Subcutaneous abdominal adipose tissue (tissue), 5 donors: ENCODE measurements around the gene WNK1.
"Not testable (repeated sequence)": the region's sequence is repeated elsewhere in the genome, so short reads cannot be mapped to it uniquely, and the experiment has no call there.

Experiments used
- H3K27ac ChIP-seq: one replicate; pipeline ENCODE4 v1.7.0; 2013; ENCODE audit warnings: low read depth, mild to moderate bottlenecking, inconsistent platforms, low read length, moderate library complexity
- H3K27me3 ChIP-seq, 5 donors: one replicate each; pipeline ENCODE4 v1.7.0; 2013; ENCODE audit warnings: low read length in 5 of 5, inconsistent platforms in 1 of 5; ENCODE audit not compliant: control insufficient read depth in 5 of 5, insufficient read depth in 4 of 5
- H3K36me3 ChIP-seq, 5 donors: one replicate each; pipeline ENCODE4 v1.7.0; 2013; ENCODE audit warnings: low read length in 5 of 5; ENCODE audit not compliant: control insufficient read depth in 5 of 5, insufficient read depth in 5 of 5
- H3K4me1 ChIP-seq, 5 donors: one replicate each; pipeline ENCODE4 v1.7.0; 2013; ENCODE audit warnings: low read length in 5 of 5, mild to moderate bottlenecking in 3 of 5, moderate library complexity in 1 of 5; ENCODE audit not compliant: control insufficient read depth in 5 of 5, insufficient read depth in 5 of 5
- H3K4me3 ChIP-seq, 5 donors: one replicate each; pipeline ENCODE4 v1.7.0; 2013; ENCODE audit warnings: low read length in 5 of 5, low read depth in 1 of 5
- H3K9ac ChIP-seq, 5 donors: one replicate each; pipeline ENCODE4 v1.7.0; 2013; ENCODE audit warnings: low read length in 5 of 5, mild to moderate bottlenecking in 4 of 5, moderate library complexity in 3 of 5
- H3K9me3 ChIP-seq, 5 donors: one replicate each; pipeline ENCODE4 v1.7.0; 2013; ENCODE audit warnings: low read length in 5 of 5; ENCODE audit not compliant: control insufficient read depth in 5 of 5
- donor health status: healthy.
- donor health status: healthy.
- donor health status: healthy.
- donor health status: healthy.
- donor health status: healthy.

WNK1 gene

GRCh38 chr12:810671-811415, 58.5 kb downstream of the WNK1 start:
- no peak overlapping the region for H3K4me3 ChIP-seq
- H3K36me3 ChIP-seq, result peaks cover 0 to 4% (median 0%) of the 10 kb centered on the region in 5 donors
- H3K9ac ChIP-seq, result peak overlapping the region in 1 of 5 donors; percentile 41
- H3K9me3 ChIP-seq, result no peaks in the 10 kb centered on the region
- no peaks in the 10 kb centered on the region for H3K27me3 ChIP-seq
- H3K4me1 ChIP-seq, result peaks cover 0 to 25% (median 24%) of the 10 kb centered on the region in 5 donors
- H3K27ac ChIP-seq, result no peak overlapping the region

- H3K36me3 ChIP-seq, result peaks cover 0 to 4% (median 0%) of the 10 kb centered on the region in 5 donors
Measured at GRCh38 chr12:812950-813349, 60.6 kb downstream of the WNK1 start.

GRCh38 chr12:817456-817855, 65.1 kb downstream of the WNK1 start:
- H3K27ac ChIP-seq, H3K36me3 ChIP-seq, H3K9ac ChIP-seq, H3K27me3 ChIP-seq, H3K9me3 ChIP-seq, H3K4me3 ChIP-seq: not testable (repeated sequence)
- peaks cover 0 to 12% (median under 1%) of the 10 kb centered on the region in 5 donors for H3K4me1 ChIP-seq

More at GRCh38 chr12:812950-813349, 60.6 kb downstream of the WNK1 start:
- no peaks in the 10 kb centered on the region for H3K9me3 ChIP-seq
- no peak overlapping the region for H3K9ac ChIP-seq
- no peak overlapping the region for H3K4me3 ChIP-seq
- no peaks in the 10 kb centered on the region for H3K27me3 ChIP-seq
- H3K27ac ChIP-seq, result peak overlapping the region; percentile 34
- peaks cover 0 to 15% (median 11%) of the 10 kb centered on the region in 5 donors for H3K4me1 ChIP-seq

GRCh38 chr12:817941-818600, 65.7 kb downstream of the WNK1 start:
- Histone ChIP-seq H3K4me1 (peaks cover 0 to 12% (median 0%) of the 10 kb centered on the region in 5 donors), H3K27ac (no peak overlapping the region), H3K4me3 (no peak overlapping the region), H3K9me3 (peaks cover 0 to 3% (median 0%) of the 10 kb centered on the region in 5 donors), H3K36me3 (peaks cover 0 to 4% (median 2%) of the 10 kb centered on the region in 5 donors), H3K9ac (no peak overlapping the region), H3K27me3 (no peaks in the 10 kb centered on the region)

- H3K9me3 ChIP-seq, result peaks cover 0 to 4% (median 0%) of the 10 kb centered on the region in 5 donors
- no peak overlapping the region for H3K9ac ChIP-seq
- no peak overlapping the region for H3K4me3 ChIP-seq
- no peaks in the 10 kb centered on the region for H3K27me3 ChIP-seq
- H3K4me1 ChIP-seq, result peaks cover 0 to 12% (median 0%) of the 10 kb centered on the region in 5 donors
- no peak overlapping the region for H3K27ac ChIP-seq
- H3K36me3 ChIP-seq, result peaks cover 0 to 4% (median 2%) of the 10 kb centered on the region in 5 donors
Measured at GRCh38 chr12:818733-819132, 66.4 kb downstream of the WNK1 start.

- Histone ChIP-seq H3K36me3 (peaks cover 0 to 2% (median 0%) of the 10 kb centered on the region in 5 donors), H3K4me3 (no peak overlapping the region), H3K27ac (no peak overlapping the region), H3K9me3 (peaks cover 0 to 4% (median 0%) of the 10 kb centered on the region in 5 donors), H3K27me3 (no peaks in the 10 kb centered on the region), H3K4me1 (peaks cover 0 to 12% (median 0%) of the 10 kb centered on the region in 5 donors), H3K9ac (no peak overlapping the region)
Measured at GRCh38 chr12:820336-820735, 68.0 kb downstream of the WNK1 start.

GRCh38 chr12:823028-823698, 70.8 kb downstream of the WNK1 start:
- Histone ChIP-seq H3K9me3 (peaks cover 0 to 4% (median 0%) of the 10 kb centered on the region in 5 donors), H3K4me1 (peaks cover 0 to 19% (median 6%) of the 10 kb centered on the region in 5 donors), H3K36me3 (peaks cover 2 to 7% (median 5%) of the 10 kb centered on the region in 5 donors), H3K27ac (no peak overlapping the region), H3K9ac (no peak overlapping the region), H3K27me3 (no peaks in the 10 kb centered on the region), H3K4me3 (no peak overlapping the region)

- Histone ChIP-seq H3K4me1 (peaks cover 0 to 30% (median 19%) of the 10 kb centered on the region in 5 donors), H3K27me3 (no peaks in the 10 kb centered on the region), H3K9ac (no peak overlapping the region), H3K36me3 (peaks cover 10 to 21% (median 14%) of the 10 kb centered on the region in 5 donors), H3K9me3 (peaks cover 0 to 4% (median 0%) of the 10 kb centered on the region in 5 donors), H3K4me3 (no peak overlapping the region), H3K27ac (no peak overlapping the region)
Measured at GRCh38 chr12:826331-826730, 74.0 kb downstream of the WNK1 start.

- H3K4me3 ChIP-seq, result no peak overlapping the region
- H3K36me3 ChIP-seq, result peaks cover 10 to 24% (median 21%) of the 10 kb centered on the region in 5 donors
- H3K27me3 ChIP-seq, result no peaks in the 10 kb centered on the region
- no peaks in the 10 kb centered on the region for H3K9me3 ChIP-seq
- peak overlapping the region in 1 of 5 donors; percentile 46 for H3K9ac ChIP-seq
- peak overlapping the region; percentile 42 for H3K27ac ChIP-seq
- H3K4me1 ChIP-seq, result peaks cover 0 to 30% (median 19%) of the 10 kb centered on the region in 5 donors
Measured at GRCh38 chr12:828726-829395, 76.5 kb downstream of the WNK1 start.
